GM12891 (cell line): ENCODE data around the gene KRTAP9-6.

Experiments
- PAX5 ChIP-seq: IDR thresholded peaks from 2 replicates; pipeline ENCODE4 v1.6.1; 2011; ENCODE audit warnings: low read length, moderate library complexity, mild to moderate bottlenecking; ENCODE audit not compliant: insufficient read depth, severe bottlenecking
- POLR2A ChIP-seq: IDR thresholded peaks from 2 replicates; pipeline ENCODE4 v1.6.1; 2011; ENCODE audit warnings: low read depth, low read length, control low read depth
- POLR2AphosphoS5 ChIP-seq: IDR thresholded peaks from 2 replicates; pipeline ENCODE4 v1.6.1; 2011; ENCODE audit warnings: low read depth, low read length, control low read depth
- POU2F2 ChIP-seq: IDR thresholded peaks from 2 replicates; pipeline ENCODE4 v1.6.1; 2011; ENCODE audit warnings: low read depth, mild to moderate bottlenecking, control low read depth, low read length, moderate library complexity

DNA sequence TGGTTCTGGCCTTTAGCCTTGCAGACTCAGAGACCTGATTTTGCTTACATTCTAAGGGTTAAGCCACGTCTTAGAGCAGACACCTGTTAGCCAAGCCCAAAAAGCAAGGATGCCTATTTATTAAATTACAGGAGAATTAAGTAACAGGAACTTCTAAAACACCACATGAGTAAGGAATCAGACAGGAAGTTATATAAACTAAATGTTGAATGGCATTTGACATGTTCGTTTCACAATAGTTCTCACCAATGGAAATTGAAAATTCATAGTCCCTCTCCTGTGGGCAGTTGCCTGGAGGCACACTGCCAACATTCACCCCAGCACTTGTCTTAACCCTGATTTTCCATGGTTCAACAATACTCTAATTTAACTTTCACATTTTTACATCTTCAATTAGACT, 19.4 kb downstream of the KRTAP9-6 start:
- TF ChIP-seq POLR2A, result no peak
- TF ChIP-seq POLR2AphosphoS5, result no peak
- no peak for TF ChIP-seq PAX5
- no peak for TF ChIP-seq POU2F2
